Fibroblast of lung (primary cell): ENCODE data around the gene PUS7. TPM values are rescaled to one million over a fixed set of nuclear protein-coding genes. Genes with fewer than 3 reads are reported as not detected.

Experiments used
- DNase-seq, 2 donors: peaks; one replicate each; pipeline versions ENCODE4 v3.0.0 to v3.0.0-alpha.2; 2010; ENCODE audit warnings: low read depth in 2 of 2
- H2AFZ ChIP-seq: 2 replicates; pipeline ENCODE4 v1.5.1; 2012; ENCODE audit warnings: low read length, control low read depth, inconsistent platforms
- H3K27ac ChIP-seq: 2 replicates; pipeline ENCODE4 v1.5.1; 2011; ENCODE audit warnings: low read length, control low read depth; ENCODE audit not compliant: insufficient read depth
- H3K27me3 ChIP-seq: 2 replicates; pipeline ENCODE4 v1.5.1; 2011; ENCODE audit warnings: mild to moderate bottlenecking, low read length; ENCODE audit not compliant: control insufficient read depth, insufficient read depth
- H3K36me3 ChIP-seq: 2 replicates; pipeline ENCODE4 v1.5.1; 2011; ENCODE audit warnings: low read length; ENCODE audit not compliant: control insufficient read depth, insufficient read depth
- H3K4me1 ChIP-seq: 2 replicates; pipeline ENCODE4 v1.5.1; 2011; ENCODE audit warnings: low read length; ENCODE audit not compliant: control insufficient read depth, insufficient read depth; ENCODE audit errors: extremely low read depth
- H3K4me2 ChIP-seq: 2 replicates; pipeline ENCODE4 v1.5.1; 2011; ENCODE audit warnings: low read length, control low read depth; ENCODE audit not compliant: insufficient read depth; ENCODE audit errors: extremely low read depth
- H3K4me3 ChIP-seq, 4 experiments: fragments of 200-600 bp in 1 of 4; sonication (generic) in 1 of 4; replicated peaks in 1 of 4; 2 replicates each; pipeline ENCODE4 v1.5.1; 2011 to 2016; ENCODE audit warnings: low read length in 4 of 4, low read depth in 3 of 4, mild to moderate bottlenecking in 3 of 4, control low read depth in 2 of 4, inconsistent platforms in 1 of 4, mixed read lengths in 1 of 4; ENCODE audit not compliant: insufficient read depth in 1 of 4; ENCODE audit errors: control extremely low read depth in 1 of 4
- H3K79me2 ChIP-seq: 2 replicates; pipeline ENCODE4 v1.5.1; 2012; ENCODE audit warnings: mild to moderate bottlenecking, low read length, inconsistent platforms; ENCODE audit not compliant: control insufficient read depth, insufficient read depth
- H3K9ac ChIP-seq: 2 replicates; pipeline ENCODE4 v1.5.1; 2011; ENCODE audit warnings: mild to moderate bottlenecking, low read length, control low read depth; ENCODE audit not compliant: insufficient read depth
- H3K9me3 ChIP-seq: 2 replicates; pipeline ENCODE4 v1.5.1; 2012; ENCODE audit warnings: low read depth, low read length; ENCODE audit not compliant: control insufficient read depth, insufficient read depth
- H4K20me1 ChIP-seq: 2 replicates; pipeline ENCODE4 v1.5.1; 2011; ENCODE audit warnings: low read length; ENCODE audit not compliant: control insufficient read depth, insufficient read depth; ENCODE audit errors: extremely low read depth
- CTCF ChIP-seq, 2 donors: IDR thresholded peaks in 1 of 2; conservative IDR thresholded peaks in 1 of 2; 1 replicate in 1 of 2; 2 replicates in 1 of 2; pipeline ENCODE4 v1.5.1; 2011 to 2012; ENCODE audit warnings: low read length in 2 of 2, control low read depth in 1 of 2, inconsistent platforms in 1 of 2, low read depth in 1 of 2, mild to moderate bottlenecking in 1 of 2
- EZH2 ChIP-seq: IDR thresholded peaks from 2 replicates; pipeline ENCODE4 v1.5.1; 2012; ENCODE audit warnings: low read length, control low read depth, mild to moderate bottlenecking; ENCODE audit errors: missing control alignments
- polyA plus RNA-seq, 2 donors: library from polyadenylated mRNA; depleted of rRNA in 1 of 2; stranded (reverse) in 1 of 2; unstranded in 1 of 2; fragments of >200 nt; gene quantifications; 2 replicates each; pipeline ENCODE4 v1.2.1, GENCODE V29; 2011 to 2012; ENCODE audit warnings: missing spikeins in 1 of 2
- total RNA-seq: library from RNA; depleted of rRNA; stranded (reverse); fragments of >200 nt; gene quantifications from 2 replicates; pipeline ENCODE4 v1.2.1, GENCODE V29; 2014

The PUS7 gene
- total and polyA plus RNA-seq, 2 donors (not counting 1 experiment from before 2014, with no cell fraction given), result 8.8 to 16.0 TPM

DNA sequence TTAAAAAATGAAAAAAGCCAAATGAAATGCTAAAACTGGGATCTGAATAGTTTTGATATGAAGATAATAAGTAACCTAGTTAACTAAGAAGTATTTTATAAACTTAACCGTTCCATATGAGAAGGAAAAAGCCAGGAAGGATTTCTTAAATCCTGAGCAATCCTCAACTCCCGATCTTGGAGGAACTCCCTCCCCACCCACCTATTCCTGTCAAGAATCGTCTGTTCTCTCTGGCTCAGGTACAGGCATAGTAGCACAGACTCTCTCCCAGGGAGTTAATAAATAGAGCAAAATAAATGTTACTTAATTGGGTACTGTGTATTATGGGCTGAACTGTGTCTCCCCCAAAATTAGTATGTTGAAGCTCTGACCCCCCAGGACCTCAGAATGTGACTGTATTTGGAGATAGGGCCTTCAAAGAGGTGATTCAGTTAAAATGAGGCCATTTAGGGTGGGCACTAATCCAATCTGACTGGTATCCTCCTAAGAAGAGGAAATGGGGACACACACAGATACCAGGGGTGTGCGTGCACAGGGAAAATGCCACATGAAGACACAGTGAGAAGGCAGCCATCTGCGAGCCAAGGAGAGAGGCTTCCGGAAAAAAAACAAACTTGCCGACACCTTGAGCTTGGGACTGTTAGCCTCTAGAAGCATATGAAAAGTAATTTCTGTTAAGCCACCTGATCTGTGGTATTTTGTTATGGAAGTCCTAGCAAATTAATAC lies 28.7 kb downstream of the PUS7 start:
- no peak overlapping the region for H3K4me2 ChIP-seq
- H3K4me1 ChIP-seq, result peaks cover 4% of the 10 kb centered on the region
- no peak overlapping the region for H3K9ac ChIP-seq
- no peaks in the 10 kb centered on the region for H3K79me2 ChIP-seq
- DNase-seq, result peak in 1 of 2 donors; percentile 32
- TF ChIP-seq CTCF (conservative IDR thresholded peaks at IDR 0.05 in 1 of 2, IDR thresholded peaks at IDR 0.05 in 1 of 2; ENCODE audit: low read depth in 1 of 2, low read length in 2 of 2) (no peak), EZH2 (no peak)
- H2AFZ ChIP-seq, result no peak overlapping the region
- H3K36me3 ChIP-seq, result no peaks in the 10 kb centered on the region
- no peaks in the 10 kb centered on the region for H4K20me1 ChIP-seq
- H3K4me3 ChIP-seq, result no peak overlapping the region
- no peaks in the 10 kb centered on the region for H3K27me3 ChIP-seq
- peak overlapping the region; percentile 36 for H3K27ac ChIP-seq
- H3K9me3 ChIP-seq, result no peaks in the 10 kb centered on the region

DNA sequence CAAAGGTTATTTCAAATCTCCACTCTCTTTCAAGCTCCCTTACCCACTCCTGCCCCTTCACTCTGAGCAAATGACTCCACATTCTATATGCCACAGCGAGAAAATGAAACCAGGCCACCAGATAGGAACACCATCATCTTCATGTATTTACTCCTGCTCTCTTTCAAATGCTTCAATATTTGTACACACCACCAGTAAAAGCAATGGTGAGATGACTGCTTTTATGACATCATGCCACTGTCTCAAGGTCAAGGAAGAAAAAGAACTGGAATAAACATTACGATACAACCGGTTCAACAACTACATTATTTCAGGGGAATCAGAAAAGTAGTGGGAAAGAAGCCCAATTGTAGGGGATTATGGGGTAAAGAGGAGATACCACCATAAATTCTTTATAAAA lies 32.7 kb downstream of the PUS7 start:
- H3K4me1 ChIP-seq, result peaks cover 7% of the 10 kb centered on the region
- no peak for DNase-seq
- H3K27me3 ChIP-seq, result no peaks in the 10 kb centered on the region
- TF ChIP-seq EZH2, result no peak
- TF ChIP-seq CTCF (conservative IDR thresholded peaks at IDR 0.05 in 1 of 2, IDR thresholded peaks at IDR 0.05 in 1 of 2; ENCODE audit: low read depth in 1 of 2, low read length in 2 of 2), result no peak
- no peak overlapping the region for H3K4me2 ChIP-seq
- no peaks in the 10 kb centered on the region for H3K36me3 ChIP-seq
- H3K9ac ChIP-seq, result no peak overlapping the region
- H3K79me2 ChIP-seq, result no peaks in the 10 kb centered on the region
- H2AFZ ChIP-seq, result no peak overlapping the region
- H3K27ac ChIP-seq, result no peak overlapping the region
- no peaks in the 10 kb centered on the region for H4K20me1 ChIP-seq
- no peak overlapping the region for H3K4me3 ChIP-seq
- no peaks in the 10 kb centered on the region for H3K9me3 ChIP-seq

DNA sequence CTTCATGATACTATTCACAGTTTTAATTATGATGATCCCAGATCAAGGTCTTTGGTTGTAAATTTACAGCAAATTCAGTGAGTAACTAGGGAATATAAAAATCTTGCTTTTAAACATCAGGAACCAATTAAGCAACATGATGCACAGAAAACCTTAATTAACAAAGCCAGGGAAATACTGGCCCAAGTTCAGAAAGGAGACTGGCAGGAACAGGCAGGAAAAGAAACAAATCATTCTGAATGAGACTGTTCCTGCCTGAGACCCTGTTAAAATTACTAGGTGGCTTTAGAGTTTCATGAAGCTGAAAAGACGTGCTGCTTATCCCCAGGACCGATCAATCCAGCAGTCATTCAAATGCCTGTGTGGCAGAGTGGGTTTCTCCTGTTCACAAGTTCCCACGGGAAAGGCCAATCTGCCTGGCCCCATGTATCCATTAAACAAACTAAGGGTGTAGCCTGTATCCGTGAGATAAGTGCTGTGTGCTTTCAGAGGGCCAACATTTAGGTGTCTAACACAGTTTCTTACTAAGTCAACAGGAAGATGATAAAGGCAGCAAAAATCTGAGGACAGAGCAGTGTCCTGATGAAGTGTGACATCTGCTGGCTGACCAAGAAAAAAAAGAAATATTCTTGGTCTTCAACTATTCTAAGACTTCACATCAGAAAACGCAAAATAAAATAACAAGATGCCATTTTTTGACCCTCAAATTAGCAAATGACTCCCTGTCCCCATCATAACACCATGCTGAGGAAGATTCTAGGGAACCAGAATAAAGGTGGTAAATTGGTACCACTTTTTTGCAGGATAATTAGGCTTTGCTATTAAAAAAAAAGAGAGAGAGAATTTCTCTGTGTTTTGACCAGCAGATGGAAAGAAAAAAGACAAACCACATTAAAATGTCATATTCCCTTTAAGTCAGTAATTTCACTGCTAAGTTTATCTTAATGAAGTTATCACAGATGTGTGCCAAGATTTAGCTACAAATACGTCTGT lies 34.2 kb downstream of the PUS7 start:
- H3K27me3 ChIP-seq, result no peaks in the 10 kb centered on the region
- TF ChIP-seq CTCF (conservative IDR thresholded peaks at IDR 0.05 in 1 of 2, IDR thresholded peaks at IDR 0.05 in 1 of 2; ENCODE audit: low read depth in 1 of 2, low read length in 2 of 2) (peak; percentile 39 to 42), EZH2 (no peak)
- no peak overlapping the region for H3K4me3 ChIP-seq
- H2AFZ ChIP-seq, result peak overlapping the region; percentile 81
- no peaks in the 10 kb centered on the region for H3K79me2 ChIP-seq
- H4K20me1 ChIP-seq, result no peaks in the 10 kb centered on the region
- H3K27ac ChIP-seq, result peak overlapping the region; percentile 87
- H3K9me3 ChIP-seq, result no peaks in the 10 kb centered on the region
- peak overlapping the region; percentile 84 for H3K4me2 ChIP-seq
- H3K9ac ChIP-seq, result peak overlapping the region; percentile 41
- peaks cover 4% of the 10 kb centered on the region for H3K4me1 ChIP-seq
- DNase-seq, result peak; percentile 82 to 85
- no peaks in the 10 kb centered on the region for H3K36me3 ChIP-seq
